ENCODE measurements around the gene C1orf52. TPM values are rescaled to one million over a fixed set of nuclear protein-coding genes. Genes with fewer than 3 reads are reported as not detected.

Gene C1orf52
- total RNA-seq, 2 experiments from 2014 or later: 23.5 to 24.6 TPM

GRCh38 chr1:85295654-85296053 is 36.2 kb upstream of the C1orf52 start:
- ChIA-PET CTCF (interaction anchor here (1.2 to 1.3 kb wide), 2 partner anchors 37 to 41 kb away, joined by 3 to 4 read pairs; partner anchors contain the start of gene C1orf52), POLR2A (interaction anchor here (1.2 kb wide), 1 partner anchor 36 kb away, joined by 3 read pairs; the partner anchor contains the start of gene C1orf52)
- Mint-ChIP-seq H3K36me3 (ENCODE audit: low read depth) (peaks cover 2% of the 10 kb centered on the region), H3K27me3 (peaks cover 23% of the 10 kb centered on the region), H3K4me3 (no peak overlapping the region), H3K27ac (no peak overlapping the region), H3K4me1 (peaks cover 26% of the 10 kb centered on the region), H3K9me3 (ENCODE audit: low read depth) (no peaks in the 10 kb centered on the region)
- ATAC-seq: no peak
- intact Hi-C loops (cut with DNase I, micrococcal nuclease): loop anchor here (5.0 kb wide), 2 partner anchors 412 to 603 kb away; partner anchors contain the start of genes SSX2IP (in 1 of the 2) and ZNHIT6 (in 1 of the 2)
- DNase-seq: no peak

DNA sequence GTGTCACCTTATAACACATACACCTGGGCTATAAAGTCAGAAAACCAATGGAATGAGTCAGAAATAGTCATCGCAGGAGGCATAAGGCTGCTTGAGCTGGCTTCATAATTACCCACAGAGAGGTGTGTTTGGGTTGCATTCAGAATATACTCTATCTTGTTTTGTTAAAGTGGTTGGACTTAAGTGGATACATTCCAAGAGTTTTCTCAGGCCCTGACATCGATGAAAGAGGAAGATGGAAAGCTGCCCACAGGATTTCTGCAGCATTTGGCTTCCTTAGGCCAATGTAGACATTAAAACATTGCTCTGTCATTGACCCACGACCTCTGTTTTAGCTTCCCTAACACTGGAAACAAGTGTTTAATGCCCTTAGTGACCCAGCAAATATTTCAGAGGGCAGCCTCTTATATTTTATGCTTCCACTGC is 35.6 kb upstream of the C1orf52 start:
- DNase-seq (no peak), ATAC-seq (no peak)
- ChIA-PET POLR2A (interaction anchor here (1.2 kb wide), 2 partner anchors 10 to 36 kb away, joined by 3 to 5 read pairs; partner anchors contain the start of gene C1orf52), CTCF (interaction anchor here (0.8 to 1.3 kb wide), 3 partner anchors 19 to 40 kb away, joined by 3 to 4 read pairs (median 3); partner anchors contain the start of genes BCL10 and C1orf52)
- peaks cover 32% of the 10 kb centered on the region for H3K4me1 Mint-ChIP-seq
- H3K27me3 Mint-ChIP-seq: peaks cover 23% of the 10 kb centered on the region
- H3K9me3 Mint-ChIP-seq (ENCODE audit: low read depth): no peaks in the 10 kb centered on the region
- intact Hi-C loops (cut with DNase I, micrococcal nuclease): loop anchor here (5.0 kb wide), 2 partner anchors 412 to 603 kb away; partner anchors contain the start of genes SSX2IP (in 1 of the 2) and ZNHIT6 (in 1 of the 2)
- no peak overlapping the region for H3K4me3 Mint-ChIP-seq
- peaks cover 2% of the 10 kb centered on the region for H3K36me3 Mint-ChIP-seq (ENCODE audit: low read depth)
- H3K27ac Mint-ChIP-seq: no peak overlapping the region

DNA sequence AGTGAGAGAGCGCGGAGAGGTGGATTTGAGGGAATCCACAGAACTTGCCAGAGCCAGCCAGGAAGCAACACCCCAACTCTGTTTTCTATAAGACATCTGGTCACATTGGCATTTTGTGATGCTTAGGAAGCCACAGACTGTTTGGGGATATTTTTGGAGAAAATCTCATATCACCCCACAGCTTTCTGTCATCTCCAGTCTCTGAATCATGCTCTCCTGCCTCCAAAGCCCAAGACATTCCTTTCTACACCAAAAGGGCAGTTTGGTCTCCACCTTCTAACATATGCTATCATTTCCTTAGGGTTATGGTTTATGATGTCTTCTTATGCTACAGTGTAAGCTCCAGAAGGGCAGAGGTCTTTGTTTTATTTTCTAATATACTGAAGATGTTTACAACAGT is 31.4 kb upstream of the C1orf52 start:
- DNase-seq (no peak), ATAC-seq (no peak)
- Mint-ChIP-seq H3K27ac (no peak overlapping the region), H3K36me3 (ENCODE audit: low read depth) (no peaks in the 10 kb centered on the region), H3K4me1 (peaks cover 18% of the 10 kb centered on the region), H3K9me3 (ENCODE audit: low read depth) (no peaks in the 10 kb centered on the region), H3K4me3 (no peak overlapping the region), H3K27me3 (peaks cover 14% of the 10 kb centered on the region)
- intact Hi-C loops (cut with DNase I, micrococcal nuclease): no loop called here
- POLR2A ChIA-PET: no interaction called here
- CTCF ChIA-PET: interaction anchor here (0.5 to 0.7 kb wide), 2 partner anchors 14 to 31 kb away, joined by 3 read pairs; no protein-coding TSS in a partner anchor

DNA sequence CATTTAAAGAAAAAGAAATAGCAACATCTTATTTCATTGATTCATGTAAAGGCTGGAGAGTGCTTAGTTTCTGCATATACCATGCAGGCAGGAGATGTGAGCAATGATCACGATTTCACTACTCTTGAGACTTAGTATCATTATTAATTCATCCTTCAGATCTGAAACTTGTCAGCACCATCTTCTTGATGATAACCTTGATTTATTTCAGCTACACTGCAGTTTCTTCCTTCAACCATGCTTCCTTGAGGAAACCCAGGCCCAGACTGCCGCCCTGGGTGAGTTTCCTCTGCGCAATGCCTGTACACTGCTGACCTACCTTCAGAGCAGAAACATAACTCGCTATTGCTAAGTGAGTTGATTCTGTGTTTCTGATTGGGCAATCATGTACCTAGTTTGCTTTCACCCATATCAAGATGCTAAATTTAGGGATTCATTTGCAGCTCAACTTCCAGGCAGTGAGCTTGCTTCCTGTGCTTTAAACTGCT is 30.4 kb upstream of the C1orf52 start:
- Mint-ChIP-seq H3K4me3 (no peak overlapping the region), H3K36me3 (ENCODE audit: low read depth) (no peaks in the 10 kb centered on the region), H3K27me3 (peaks cover 12% of the 10 kb centered on the region), H3K27ac (no peak overlapping the region), H3K4me1 (peaks cover 16% of the 10 kb centered on the region), H3K9me3 (ENCODE audit: low read depth) (no peaks in the 10 kb centered on the region)
- CTCF ChIA-PET: interaction anchor here (0.6 to 1.1 kb wide), 3 partner anchors 18 to 34 kb away, joined by 3 read pairs; no protein-coding TSS in a partner anchor
- POLR2A ChIA-PET: interaction anchor here (0.6 kb wide), 1 partner anchor 16 kb away, joined by 4 read pairs; no protein-coding TSS in a partner anchor
- peak; percentile 80 for ATAC-seq
- intact Hi-C loops (cut with DNase I, micrococcal nuclease): no loop called here
- no peak for DNase-seq

- H3K27me3 Mint-ChIP-seq: peaks cover 10% of the 10 kb centered on the region
- ATAC-seq (peak; percentile 94), DNase-seq (peak; percentile 60)
- CTCF ChIA-PET: interaction anchor here (1.0 to 1.1 kb wide), 2 partner anchors 18 to 19 kb away, joined by 3 read pairs; no protein-coding TSS in a partner anchor
- POLR2A ChIA-PET: interaction anchor here (0.6 kb wide), 1 partner anchor 16 kb away, joined by 4 read pairs; no protein-coding TSS in a partner anchor
- no peaks in the 10 kb centered on the region for H3K36me3 Mint-ChIP-seq (ENCODE audit: low read depth)
- H3K4me1 Mint-ChIP-seq: peaks cover 14% of the 10 kb centered on the region
- intact Hi-C loops (cut with DNase I, micrococcal nuclease): no loop called here
- H3K9me3 Mint-ChIP-seq (ENCODE audit: low read depth): no peaks in the 10 kb centered on the region
- H3K4me3 Mint-ChIP-seq: no peak overlapping the region
- no peak overlapping the region for H3K27ac Mint-ChIP-seq
These were observed 29.9 kb upstream of the C1orf52 start for GRCh38 chr1:85289207-85289847.

DNA sequence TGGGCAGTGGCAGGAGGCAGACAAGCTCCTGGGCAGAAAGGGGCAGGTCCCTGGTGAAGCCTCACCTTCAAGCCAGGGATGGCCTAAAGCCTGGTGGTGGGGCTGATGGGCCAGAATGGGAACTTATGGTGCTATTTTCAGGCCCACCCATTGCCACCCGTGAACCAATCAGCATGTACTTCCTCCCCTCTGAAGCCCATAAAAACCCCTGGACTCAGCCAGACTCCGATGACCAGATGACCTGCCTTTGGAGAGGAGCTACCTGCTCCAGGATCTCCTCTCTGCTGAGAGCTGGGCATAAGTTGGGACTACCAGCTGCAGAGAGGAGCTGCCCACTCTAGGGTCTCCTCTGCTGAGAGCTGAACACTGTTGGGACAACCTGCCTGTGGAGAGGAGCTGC is 24.7 kb upstream of the C1orf52 start:
- DNase-seq: no peak
- Mint-ChIP-seq H3K36me3 (ENCODE audit: low read depth) (no peaks in the 10 kb centered on the region), H3K9me3 (ENCODE audit: low read depth) (no peaks in the 10 kb centered on the region), H3K4me3 (no peak overlapping the region), H3K4me1 (peaks cover 7% of the 10 kb centered on the region), H3K27ac (no peak overlapping the region), H3K27me3 (peaks cover 6% of the 10 kb centered on the region)
- CTCF ChIA-PET: interaction anchor here (1.0 to 2.2 kb wide), 2 partner anchors 9 to 14 kb away, joined by 3 to 6 read pairs; no protein-coding TSS in a partner anchor
- intact Hi-C loops (cut with DNase I, micrococcal nuclease): no loop called here
- no peak for ATAC-seq
- POLR2A ChIA-PET: interaction anchor here (0.5 to 1.2 kb wide), 3 partner anchors 10 to 141 kb away, joined by 3 to 14 read pairs (median 5); no protein-coding TSS in a partner anchor

GRCh38 chr1:85283475-85284199 is 24.2 kb upstream of the C1orf52 start:
- ATAC-seq (no peak), DNase-seq (no peak)
- intact Hi-C loops (cut with DNase I, micrococcal nuclease): no loop called here
- no peak overlapping the region for H3K4me3 Mint-ChIP-seq
- CTCF ChIA-PET: interaction anchor here (1.0 to 2.2 kb wide), 2 partner anchors 10 to 14 kb away, joined by 3 to 6 read pairs; no protein-coding TSS in a partner anchor
- H3K36me3 Mint-ChIP-seq (ENCODE audit: low read depth): no peaks in the 10 kb centered on the region
- peaks cover 12% of the 10 kb centered on the region for H3K4me1 Mint-ChIP-seq
- no peaks in the 10 kb centered on the region for H3K9me3 Mint-ChIP-seq (ENCODE audit: low read depth)
- H3K27me3 Mint-ChIP-seq: peaks cover 6% of the 10 kb centered on the region
- POLR2A ChIA-PET: interaction anchor here (0.5 kb wide), 1 partner anchor 93 kb away, joined by 14 read pairs; no protein-coding TSS in a partner anchor
- no peak overlapping the region for H3K27ac Mint-ChIP-seq

GRCh38 chr1:85282424-85282823 is 23.0 kb upstream of the C1orf52 start:
- Mint-ChIP-seq H3K27me3 (peaks cover 6% of the 10 kb centered on the region), H3K9me3 (ENCODE audit: low read depth) (no peaks in the 10 kb centered on the region), H3K36me3 (ENCODE audit: low read depth) (no peaks in the 10 kb centered on the region), H3K4me1 (peaks cover 16% of the 10 kb centered on the region), H3K27ac (no peak overlapping the region), H3K4me3 (no peak overlapping the region)
- POLR2A ChIA-PET: no interaction called here
- no peak for ATAC-seq
- intact Hi-C loops (cut with DNase I, micrococcal nuclease): no loop called here
- CTCF ChIA-PET: interaction anchor here (1.2 kb wide), 1 partner anchor 42 kb away, joined by 3 read pairs; no protein-coding TSS in a partner anchor
- DNase-seq: no peak

- ChIA-PET CTCF (interaction anchor here (0.8 to 0.9 kb wide), 2 partner anchors 26 to 111 kb away, joined by 3 read pairs; no protein-coding TSS in a partner anchor), POLR2A (no interaction called here)
- Mint-ChIP-seq H3K9me3 (ENCODE audit: low read depth) (no peaks in the 10 kb centered on the region), H3K27ac (no peak overlapping the region), H3K36me3 (ENCODE audit: low read depth) (no peaks in the 10 kb centered on the region), H3K4me3 (no peak overlapping the region), H3K4me1 (peaks cover 19% of the 10 kb centered on the region), H3K27me3 (peaks cover 6% of the 10 kb centered on the region)
- no peak for DNase-seq
- intact Hi-C loops (cut with DNase I, micrococcal nuclease): no loop called here
- no peak for ATAC-seq
These were observed 21.2 kb upstream of the C1orf52 start for GRCh38 chr1:85280636-85281035.

- Mint-ChIP-seq H3K36me3 (ENCODE audit: low read depth) (peaks cover 8% of the 10 kb centered on the region), H3K27ac (no peak overlapping the region), H3K9me3 (ENCODE audit: low read depth) (no peaks in the 10 kb centered on the region), H3K27me3 (peaks cover 6% of the 10 kb centered on the region), H3K4me3 (no peak overlapping the region), H3K4me1 (peaks cover 29% of the 10 kb centered on the region)
- ATAC-seq (no peak), DNase-seq (no peak)
- CTCF ChIA-PET: interaction anchor here (1.3 kb wide), 1 partner anchor 335 kb away, joined by 5 read pairs; no protein-coding TSS in a partner anchor
- intact Hi-C loops (cut with DNase I, micrococcal nuclease): loop anchor here (5.0 to 10.0 kb wide), 10 partner anchors 282 to 1633 kb away; partner anchors contain the start of genes CTBS (in 2 of the 2), GNG5 (in 1 of the 2), HS2ST1 (in 1 of the 2) and MCOLN2 (in 1 of the 2)
- POLR2A ChIA-PET: no interaction called here
These were observed 20.1 kb upstream of the C1orf52 start for GRCh38 chr1:85279458-85280080.
